Type B pancreatic cell (in vitro differentiated cells): ENCODE results near the gene PLA2G6. TPM values are rescaled to one million over a fixed set of nuclear protein-coding genes. Genes with fewer than 3 reads are reported as not detected.
A peak's percentile ranks its signal among the peaks of the same experiment; 100 is the strongest.

Source experiments
- DNase-seq: peaks from one replicate; pipeline ENCODE4 v3.0.0; 2021; ENCODE audit warnings: mixed read lengths; ENCODE audit not compliant: unreplicated experiment; ENCODE audit errors: extremely low spot score
- H3K27ac Mint-ChIP-seq: 2 replicates; pipeline ENCODE4 v1.8.0; 2021; ENCODE audit warnings: mild to moderate bottlenecking, mixed read lengths
- H3K27me3 Mint-ChIP-seq: 2 replicates; pipeline ENCODE4 v1.8.0; 2021; ENCODE audit warnings: mixed read lengths
- H3K36me3 Mint-ChIP-seq: 2 replicates; pipeline ENCODE4 v1.8.0; 2021; ENCODE audit warnings: mixed read lengths
- H3K4me1 Mint-ChIP-seq: one replicate; pipeline ENCODE4 v1.8.0; 2021; ENCODE audit warnings: mixed read lengths; ENCODE audit not compliant: unreplicated experiment
- H3K4me3 Mint-ChIP-seq: 2 replicates; pipeline ENCODE4 v1.8.0; 2021; ENCODE audit warnings: mild to moderate bottlenecking, mixed read lengths
- H3K9me3 Mint-ChIP-seq: 2 replicates; pipeline ENCODE4 v1.8.0; 2021; ENCODE audit warnings: mixed read lengths
- CTCF ChIP-seq: fragments of 200-600 bp; sonication (generic); conservative IDR thresholded peaks from 2 replicates; pipeline ENCODE4 v1.5.0; 2021; ENCODE audit warnings: antibody characterized with exemption, mild to moderate bottlenecking
- total RNA-seq: library from RNA; stranded (reverse); gene quantifications from 2 replicates; pipeline ENCODE4 v1.2.1, GENCODE V29; 2021; ENCODE audit warnings: low replicate concordance

Gene PLA2G6
- total RNA-seq, 1 donor from 2014 or later: 64.1 TPM

- TF ChIP-seq CTCF: no peak
- H3K27ac Mint-ChIP-seq: no peak overlapping the region
- H3K36me3 Mint-ChIP-seq: peaks cover 7% of the 10 kb centered on the region
- peaks cover 4% of the 10 kb centered on the region for H3K4me1 Mint-ChIP-seq
- H3K9me3 Mint-ChIP-seq: no peaks in the 10 kb centered on the region
- DNase-seq: no peak
- H3K4me3 Mint-ChIP-seq: no peak overlapping the region
- no peaks in the 10 kb centered on the region for H3K27me3 Mint-ChIP-seq
Measured at GRCh38 chr22:38088629-38089473, 92.8 kb downstream of the PLA2G6 start.

GRCh38 chr22:38087855-38088254 lies 93.8 kb downstream of the PLA2G6 start:
- DNase-seq: no peak
- H3K27me3 Mint-ChIP-seq: no peaks in the 10 kb centered on the region
- peak overlapping the region; percentile 29 for H3K27ac Mint-ChIP-seq
- H3K4me3 Mint-ChIP-seq: peak overlapping the region; percentile 22
- H3K9me3 Mint-ChIP-seq: no peaks in the 10 kb centered on the region
- H3K4me1 Mint-ChIP-seq: peaks cover 4% of the 10 kb centered on the region
- TF ChIP-seq CTCF: no peak
- no peaks in the 10 kb centered on the region for H3K36me3 Mint-ChIP-seq

- Mint-ChIP-seq H3K4me3 (no peak overlapping the region), H3K27ac (no peak overlapping the region), H3K36me3 (no peaks in the 10 kb centered on the region), H3K27me3 (no peaks in the 10 kb centered on the region), H3K9me3 (no peaks in the 10 kb centered on the region), H3K4me1 (peaks cover 4% of the 10 kb centered on the region)
- DNase-seq: no peak
- TF ChIP-seq CTCF: no peak
Measured at GRCh38 chr22:38086942-38087341, 94.7 kb downstream of the PLA2G6 start.

- H3K9me3 Mint-ChIP-seq: no peaks in the 10 kb centered on the region
- DNase-seq: no peak
- H3K27ac Mint-ChIP-seq: no peak overlapping the region
- no peak for TF ChIP-seq CTCF
- H3K4me1 Mint-ChIP-seq: peaks cover 4% of the 10 kb centered on the region
- no peak overlapping the region for H3K4me3 Mint-ChIP-seq
- H3K36me3 Mint-ChIP-seq: no peaks in the 10 kb centered on the region
- H3K27me3 Mint-ChIP-seq: no peaks in the 10 kb centered on the region
Measured at GRCh38 chr22:38086001-38086845, 95.4 kb downstream of the PLA2G6 start.

- no peaks in the 10 kb centered on the region for H3K27me3 Mint-ChIP-seq
- no peak overlapping the region for H3K4me3 Mint-ChIP-seq
- no peak overlapping the region for H3K27ac Mint-ChIP-seq
- no peak for DNase-seq
- no peaks in the 10 kb centered on the region for H3K9me3 Mint-ChIP-seq
- H3K36me3 Mint-ChIP-seq: no peaks in the 10 kb centered on the region
- TF ChIP-seq CTCF: no peak
- H3K4me1 Mint-ChIP-seq: peaks cover 4% of the 10 kb centered on the region
Measured at GRCh38 chr22:38085501-38085900, 96.1 kb downstream of the PLA2G6 start.
